Placental epithelial cell (primary cell): ENCODE data around the gene EEF1AKMT1. TPM values are rescaled to one million over a fixed set of nuclear protein-coding genes. Genes with fewer than 3 reads are reported as not detected.

Experiments
- total RNA-seq: library from RNA; depleted of rRNA; stranded (reverse); fragments of >200 nt; gene quantifications from 2 replicates; pipeline ENCODE4 v1.2.3, GENCODE V29; 2012

Gene EEF1AKMT1
- total RNA-seq, result 7.0 and 10.6 TPM in 2 replicates

GRCh38 chr13:20773194-20774080, at the start of gene EEF1AKMT1:
EEF1AKMT1 (minus strand) TSS chr13:20773961; CDS start chr13:20757598, 16,363 bp downstream.

GRCh38 chr13:20702915-20703779, 70.6 kb downstream of the EEF1AKMT1 start, which contains the start of gene IL17D:
IL17D (plus strand) TSS chr13:20703699; CDS start chr13:20704002, 303 bp downstream.

Other genes with a start within 250 kb of the EEF1AKMT1 start
- 1.8 and 3.1 TPM in 2 replicates for gene CRYL1, start 248.1 kb downstream of the EEF1AKMT1 start, total RNA-seq
- gene IFT88, start 206.8 kb downstream of the EEF1AKMT1 start, total RNA-seq, result 8.1 and 13.0 TPM in 2 replicates
- gene IL17D, start 70.3 kb downstream of the EEF1AKMT1 start, total RNA-seq, result under 0.01 TPM in 1 of 2 replicates, not detected in the other
- gene XPO4, start 128.8 kb upstream of the EEF1AKMT1 start, total RNA-seq, result 11.8 and 21.8 TPM in 2 replicates